Neural progenitor cell (in vitro differentiated cells): ENCODE measurements around the gene WWOX. TPM values are rescaled to one million over a fixed set of nuclear protein-coding genes. Genes with fewer than 3 reads are reported as not detected.

ENCODE experiments used
- DNase-seq: peaks from one replicate; pipeline ENCODE4 v3.0.0-alpha.2; 2016; ENCODE audit warnings: low spot score
- H2AFZ ChIP-seq: fragments of 200-600 bp; sonication (generic); replicated peaks from 2 replicates; pipeline ENCODE4 v1.6.1; 2016; ENCODE audit warnings: antibody characterized with exemption
- H3F3A ChIP-seq: fragments of 200-600 bp; sonication (generic); 2 replicates; pipeline ENCODE4 v1.6.1; 2016; ENCODE audit warnings: antibody characterized with exemption, low read depth
- H3K27ac ChIP-seq: fragments of 200-600 bp; sonication (generic); 2 replicates; pipeline ENCODE4 v1.5.1; 2016; ENCODE audit warnings: mild to moderate bottlenecking
- H3K27me3 ChIP-seq: fragments of 200-600 bp; sonication (generic); 2 replicates; pipeline ENCODE4 v1.6.1; 2016; ENCODE audit warnings: mild to moderate bottlenecking, moderate library complexity
- H3K36me3 ChIP-seq: fragments of 200-600 bp; sonication (generic); 2 replicates; pipeline ENCODE4 v1.5.1; 2016
- H3K4me1 ChIP-seq: fragments of 200-600 bp; sonication (generic); 2 replicates; pipeline ENCODE4 v1.6.1; 2016; ENCODE audit warnings: mixed run types
- H3K4me2 ChIP-seq: fragments of 200-600 bp; sonication (generic); 2 replicates; pipeline ENCODE4 v1.6.1; 2016
- H3K4me3 ChIP-seq: fragments of 200-600 bp; sonication (generic); 2 replicates; pipeline ENCODE4 v1.5.1; 2016
- H3K79me2 ChIP-seq: fragments of 200-600 bp; sonication (generic); 2 replicates; pipeline ENCODE4 v1.6.1; 2016; ENCODE audit warnings: low read depth
- H3K9ac ChIP-seq: fragments of 200-600 bp; sonication (generic); 2 replicates; pipeline ENCODE4 v1.6.1; 2016
- H3K9me3 ChIP-seq: fragments of 200-600 bp; sonication (generic); 2 replicates; pipeline ENCODE4 v1.5.1; 2016; ENCODE audit warnings: low read depth
- H4K20me1 ChIP-seq: fragments of 200-600 bp; sonication (generic); 2 replicates; pipeline ENCODE4 v1.6.1; 2016; ENCODE audit warnings: low read depth
- H3K27ac Mint-ChIP-seq: 3 replicates; pipeline ENCODE4 v1.8.0; 2021; ENCODE audit warnings: mixed read lengths
- H3K27me3 Mint-ChIP-seq: 2 replicates; pipeline ENCODE4 v1.8.0; 2022; ENCODE audit warnings: low read depth, mild to moderate bottlenecking, inconsistent platforms, moderate library complexity, mixed read lengths; ENCODE audit not compliant: insufficient read depth
- H3K36me3 Mint-ChIP-seq: 3 replicates; pipeline ENCODE4 v1.8.0; 2021; ENCODE audit warnings: mixed read lengths
- H3K4me1 Mint-ChIP-seq: 3 replicates; pipeline ENCODE4 v1.8.0; 2021; ENCODE audit warnings: mixed read lengths
- H3K4me3 Mint-ChIP-seq: 3 replicates; pipeline ENCODE4 v1.8.0; 2021; ENCODE audit warnings: mild to moderate bottlenecking, moderate library complexity, mixed read lengths
- H3K9me3 Mint-ChIP-seq: 3 replicates; pipeline ENCODE4 v1.8.0; 2020; ENCODE audit warnings: mixed read lengths
- EZH2 ChIP-seq: fragments of 200-600 bp; sonication (generic); IDR thresholded peaks from 2 replicates; pipeline ENCODE4 v1.6.1; 2017; ENCODE audit warnings: antibody characterized with exemption, mild to moderate bottlenecking, moderate library complexity
- EZH2phosphoT487 ChIP-seq: fragments of 200-600 bp; sonication (generic); IDR thresholded peaks from 2 replicates; pipeline ENCODE4 v1.6.1; 2017; ENCODE audit warnings: antibody characterized with exemption
- total RNA-seq: library from RNA; depleted of rRNA; stranded (reverse); fragments of >200 nt; gene quantifications from 2 replicates; pipeline ENCODE4 v1.2.3, GENCODE V29; 2015; ENCODE audit warnings: low replicate concordance
- TF ChIP-seq, protein P1 (sequence below): fragments of 200-600 bp; sonication (generic); IDR thresholded peaks from 2 replicates; pipeline ENCODE4 v1.5.1; 2017; ENCODE audit warnings: antibody characterized with exemption, mild to moderate bottlenecking

WWOX gene
- total RNA-seq, 1 donor from 2014 or later, result 63.7 TPM

DNA sequence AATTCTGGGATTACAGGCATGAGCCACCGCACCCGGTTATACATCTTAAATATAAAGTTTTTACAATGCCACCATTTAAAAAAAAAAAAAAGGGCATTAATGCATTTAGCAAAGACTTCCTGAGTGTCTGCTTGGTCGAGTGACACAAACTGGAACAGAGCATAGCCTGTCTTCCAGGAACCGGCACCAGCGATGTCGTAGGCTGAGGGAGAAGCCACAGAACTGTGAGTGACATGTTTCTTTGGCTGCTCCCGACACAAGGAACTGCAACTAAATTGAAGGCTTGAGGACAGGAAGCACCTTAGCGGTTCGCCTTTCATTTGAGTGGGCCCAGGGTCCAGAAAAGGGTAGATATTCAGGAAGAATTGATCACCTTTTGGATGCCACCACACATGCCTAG lies 783.3 kb downstream of the WWOX start:
- Histone ChIP-seq H3K27ac (no peak overlapping the region), H3K79me2 (no peaks in the 10 kb centered on the region), H3K27me3 (no peaks in the 10 kb centered on the region), H3K36me3 (no peaks in the 10 kb centered on the region), H2AFZ (no peak overlapping the region), H4K20me1 (no peaks in the 10 kb centered on the region), H3K4me2 (no peak overlapping the region), H3F3A (peaks cover 7% of the 10 kb centered on the region), H3K4me3 (no peak overlapping the region), H3K9me3 (no peaks in the 10 kb centered on the region), H3K9ac (no peak overlapping the region), H3K4me1 (peaks cover 10% of the 10 kb centered on the region)
- H3K27ac Mint-ChIP-seq, result no peak overlapping the region
- TF ChIP-seq EZH2phosphoT487 (no peak), EZH2 (no peak)
- TF ChIP-seq, protein P1, sequence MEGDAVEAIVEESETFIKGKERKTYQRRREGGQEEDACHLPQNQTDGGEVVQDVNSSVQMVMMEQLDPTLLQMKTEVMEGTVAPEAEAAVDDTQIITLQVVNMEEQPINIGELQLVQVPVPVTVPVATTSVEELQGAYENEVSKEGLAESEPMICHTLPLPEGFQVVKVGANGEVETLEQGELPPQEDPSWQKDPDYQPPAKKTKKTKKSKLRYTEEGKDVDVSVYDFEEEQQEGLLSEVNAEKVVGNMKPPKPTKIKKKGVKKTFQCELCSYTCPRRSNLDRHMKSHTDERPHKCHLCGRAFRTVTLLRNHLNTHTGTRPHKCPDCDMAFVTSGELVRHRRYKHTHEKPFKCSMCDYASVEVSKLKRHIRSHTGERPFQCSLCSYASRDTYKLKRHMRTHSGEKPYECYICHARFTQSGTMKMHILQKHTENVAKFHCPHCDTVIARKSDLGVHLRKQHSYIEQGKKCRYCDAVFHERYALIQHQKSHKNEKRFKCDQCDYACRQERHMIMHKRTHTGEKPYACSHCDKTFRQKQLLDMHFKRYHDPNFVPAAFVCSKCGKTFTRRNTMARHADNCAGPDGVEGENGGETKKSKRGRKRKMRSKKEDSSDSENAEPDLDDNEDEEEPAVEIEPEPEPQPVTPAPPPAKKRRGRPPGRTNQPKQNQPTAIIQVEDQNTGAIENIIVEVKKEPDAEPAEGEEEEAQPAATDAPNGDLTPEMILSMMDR, result no peak
- DNase-seq, result no peak
- no peaks in the 10 kb centered on the region for H3K9me3 Mint-ChIP-seq
- no peaks in the 10 kb centered on the region for H3K4me1 Mint-ChIP-seq
- H3K4me3 Mint-ChIP-seq, result no peak overlapping the region
- H3K27me3 Mint-ChIP-seq, result peaks cover 2% of the 10 kb centered on the region
- H3K36me3 Mint-ChIP-seq, result no peaks in the 10 kb centered on the region

DNA sequence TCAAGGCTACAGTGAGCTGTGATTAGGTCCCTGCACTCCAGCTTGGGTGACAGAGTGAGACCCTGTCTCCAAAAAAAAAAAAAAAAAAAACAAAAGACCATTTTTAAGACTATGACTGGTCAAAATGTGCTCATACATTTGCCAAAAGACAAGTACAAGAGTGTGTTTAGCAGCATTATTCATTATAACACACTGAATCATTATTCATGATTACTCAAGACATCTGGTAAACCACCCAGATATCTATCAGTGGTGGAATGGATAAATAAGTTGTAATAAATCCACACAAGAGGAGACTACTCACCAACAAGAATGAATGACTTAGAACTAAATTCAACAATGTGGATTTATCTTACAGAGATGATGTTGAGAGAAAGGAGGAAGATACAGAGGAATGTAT lies 784.8 kb downstream of the WWOX start:
- Histone ChIP-seq H4K20me1 (no peaks in the 10 kb centered on the region), H3K27me3 (no peaks in the 10 kb centered on the region), H3K27ac (no peak overlapping the region), H3K79me2 (no peaks in the 10 kb centered on the region), H3K9ac (no peak overlapping the region), H3F3A (peaks cover 7% of the 10 kb centered on the region), H3K4me2 (no peak overlapping the region), H3K4me1 (peaks cover 22% of the 10 kb centered on the region), H3K4me3 (no peak overlapping the region), H3K9me3 (no peaks in the 10 kb centered on the region), H2AFZ (no peak overlapping the region), H3K36me3 (no peaks in the 10 kb centered on the region)
- Mint-ChIP-seq H3K36me3 (no peaks in the 10 kb centered on the region), H3K27me3 (no peaks in the 10 kb centered on the region), H3K27ac (no peak overlapping the region), H3K9me3 (no peaks in the 10 kb centered on the region), H3K4me3 (no peak overlapping the region), H3K4me1 (peaks cover 3% of the 10 kb centered on the region)
- DNase-seq, result no peak
- TF ChIP-seq EZH2phosphoT487, result no peak
- TF ChIP-seq EZH2, result no peak
- TF ChIP-seq, protein P1, result no peak

DNA sequence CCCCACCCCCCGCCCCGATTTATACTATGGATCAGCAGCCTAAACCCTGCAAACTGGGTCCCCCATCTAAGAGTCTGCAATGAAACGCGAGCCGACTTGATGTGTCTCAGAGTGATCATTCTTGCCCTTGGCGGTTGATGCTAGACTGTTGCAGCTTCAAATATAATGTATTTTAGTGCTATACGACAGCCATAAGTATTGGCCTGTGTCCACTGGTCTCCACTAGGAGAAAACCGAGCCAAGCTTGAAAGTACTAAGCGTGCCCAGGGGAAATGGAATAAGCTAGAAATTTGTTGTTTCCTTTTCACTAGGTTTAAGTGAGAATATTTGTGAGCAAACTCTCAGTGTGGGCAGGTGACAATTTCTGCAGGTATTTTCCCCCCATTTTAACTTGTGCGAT lies 789.9 kb downstream of the WWOX start:
- Histone ChIP-seq H3K4me2 (no peak overlapping the region), H3K4me3 (no peak overlapping the region), H4K20me1 (no peaks in the 10 kb centered on the region), H3K9me3 (no peaks in the 10 kb centered on the region), H3F3A (peaks cover 7% of the 10 kb centered on the region), H2AFZ (no peak overlapping the region), H3K9ac (no peak overlapping the region), H3K4me1 (peaks cover 28% of the 10 kb centered on the region), H3K79me2 (no peaks in the 10 kb centered on the region), H3K36me3 (no peaks in the 10 kb centered on the region), H3K27me3 (no peaks in the 10 kb centered on the region), H3K27ac (no peak overlapping the region)
- H3K4me3 Mint-ChIP-seq, result no peak overlapping the region
- no peaks in the 10 kb centered on the region for H3K36me3 Mint-ChIP-seq
- peaks cover 2% of the 10 kb centered on the region for H3K27me3 Mint-ChIP-seq
- TF ChIP-seq, protein P1, result no peak
- TF ChIP-seq EZH2phosphoT487 (no peak), EZH2 (no peak)
- H3K4me1 Mint-ChIP-seq, result peaks cover 15% of the 10 kb centered on the region
- no peak for DNase-seq
- H3K9me3 Mint-ChIP-seq, result no peaks in the 10 kb centered on the region
- no peak overlapping the region for H3K27ac Mint-ChIP-seq
